A673 (cell line): Measurements from ENCODE around the gene RAB36. TPM values are rescaled to one million over a fixed set of nuclear protein-coding genes. Genes with fewer than 3 reads are reported as not detected.

Experiments
- BruUV-seq: library from RNA; stranded (reverse); fragments of 400-500 nt; replicated peaks from 2 replicates; lab custom pipeline; 2021; lab: Mats Ljungman, UMichigan
- CTCF ChIA-PET: fragments of 300-600 bp; sonication (Branson Sonifier 250); formaldehyde crosslinking; loops from one replicate; lab custom pipeline; 2022; ENCODE audit warnings: antibody characterized with exemption; lab: Charles Lee
- POLR2A ChIA-PET: fragments of 300-600 bp; sonication (Branson Sonifier 250); formaldehyde crosslinking; loops from one replicate; lab custom pipeline; 2022; ENCODE audit warnings: antibody characterized with exemption; ENCODE audit not compliant: low non-redundant PET; lab: Charles Lee
- DNase-seq: peaks from one replicate; pipeline ENCODE4 v3.0.0-alpha.2; 2015; ENCODE audit warnings: low spot score
- H3K27ac ChIP-seq: fragments of 200-600 bp; sonication (generic); 2 replicates; pipeline ENCODE4 v1.5.1; 2016; ENCODE audit warnings: mixed run types, low read depth, mild to moderate bottlenecking, mixed read lengths, antibody characterized with exemption, low read length; ENCODE audit not compliant: poor library complexity, severe bottlenecking
- H3K27me3 ChIP-seq: fragments of 200-600 bp; sonication (generic); replicated peaks from 2 replicates; pipeline ENCODE4 v1.6.1; 2017; ENCODE audit warnings: mixed run types, low read depth, mild to moderate bottlenecking, mixed read lengths, antibody characterized with exemption, low read length; ENCODE audit not compliant: insufficient read depth, poor library complexity
- H3K36me3 ChIP-seq: fragments of 200-600 bp; sonication (generic); 2 replicates; pipeline ENCODE4 v1.6.1; 2016; ENCODE audit warnings: mixed run types, mild to moderate bottlenecking, mixed read lengths, antibody characterized with exemption, low read length; ENCODE audit not compliant: insufficient read depth, poor library complexity, severe bottlenecking
- H3K4me1 ChIP-seq: fragments of 200-600 bp; sonication (generic); 2 replicates; pipeline ENCODE4 v1.6.1; 2017; ENCODE audit warnings: mixed run types, mild to moderate bottlenecking, mixed read lengths, antibody characterized with exemption, low read length; ENCODE audit not compliant: insufficient read depth, poor library complexity, severe bottlenecking
- H3K4me3 ChIP-seq: fragments of 200-600 bp; sonication (generic); 2 replicates; pipeline ENCODE4 v1.5.1; 2016; ENCODE audit warnings: low read depth, mixed run types, mild to moderate bottlenecking, mixed read lengths, low read length; ENCODE audit not compliant: poor library complexity, severe bottlenecking
- H3K9me3 ChIP-seq: fragments of 200-600 bp; sonication (generic); 2 replicates; pipeline ENCODE4 v1.6.1; 2016; ENCODE audit warnings: mixed run types, low read depth, mild to moderate bottlenecking, mixed read lengths, antibody characterized with exemption, low read length; ENCODE audit not compliant: poor library complexity, severe bottlenecking
- CTCF ChIP-seq: fragments of 300-800, 200-600 bp; sonication (generic); conservative IDR thresholded peaks from 2 replicates; pipeline ENCODE4 v1.5.1; 2017; ENCODE audit warnings: low read depth, mild to moderate bottlenecking, antibody characterized with exemption, low read length, moderate library complexity, mixed read lengths
- EZH2 ChIP-seq: fragments of 200-600 bp; sonication (generic); IDR thresholded peaks from 2 replicates; pipeline ENCODE4 v1.6.1; 2017; ENCODE audit warnings: borderline replicate concordance, low read depth, mild to moderate bottlenecking, mixed read lengths, antibody characterized with exemption, low read length; ENCODE audit not compliant: poor library complexity, severe bottlenecking
- intact Hi-C: fragments of 100-400 bp; cut with micrococcal nuclease; formaldehyde crosslinking; loops from one replicate; pipeline ENCODE4 v1.10.0; 2022; ENCODE audit not compliant: unreplicated experiment
- total RNA-seq: library from RNA; stranded (reverse); gene quantifications from 2 replicates; pipeline ENCODE4 v1.2.3, GENCODE V29; 2021

Gene RAB36
- total RNA-seq, 1 experiment from 2014 or later: 4.1 TPM

GRCh38 chr22:23109079-23109347 lies 36.3 kb upstream of the RAB36 start:
- BruUV-seq: no TSS peak
- Histone ChIP-seq H3K4me3 (no peak overlapping the region), H3K4me1 (peaks cover 6% of the 10 kb centered on the region), H3K36me3 (no peaks in the 10 kb centered on the region), H3K27ac (no peak overlapping the region), H3K9me3 (no peaks in the 10 kb centered on the region), H3K27me3 (no peaks in the 10 kb centered on the region)
- POLR2A ChIA-PET: no interaction called here
- CTCF ChIA-PET: no interaction called here
- no peak for DNase-seq
- intact Hi-C loops: no loop called here
- TF ChIP-seq EZH2: no peak
- no peak for TF ChIP-seq CTCF

- TF ChIP-seq EZH2 (no peak), CTCF (no peak)
- intact Hi-C loops: no loop called here
- ChIA-PET POLR2A (interaction anchor here (0.5 kb wide), 1 partner anchor 646 kb away, joined by 3 read pairs; no protein-coding TSS in a partner anchor), CTCF (no interaction called here)
- Histone ChIP-seq H3K27me3 (no peaks in the 10 kb centered on the region), H3K4me3 (no peak overlapping the region), H3K9me3 (no peaks in the 10 kb centered on the region), H3K27ac (no peak overlapping the region), H3K4me1 (peaks cover 6% of the 10 kb centered on the region), H3K36me3 (no peaks in the 10 kb centered on the region)
- no TSS peak for BruUV-seq
- no peak for DNase-seq
Observed at GRCh38 chr22:23109441-23109978, 35.8 kb upstream of the RAB36 start.

GRCh38 chr22:23110190-23110921 lies 34.9 kb upstream of the RAB36 start:
- no peak for DNase-seq
- Histone ChIP-seq H3K4me3 (no peak overlapping the region), H3K4me1 (peaks cover 6% of the 10 kb centered on the region), H3K9me3 (no peaks in the 10 kb centered on the region), H3K27ac (no peak overlapping the region), H3K27me3 (no peaks in the 10 kb centered on the region), H3K36me3 (no peaks in the 10 kb centered on the region)
- ChIA-PET POLR2A (interaction anchor here (0.5 kb wide), 1 partner anchor 646 kb away, joined by 3 read pairs; no protein-coding TSS in a partner anchor), CTCF (no interaction called here)
- intact Hi-C loops: no loop called here
- TF ChIP-seq EZH2 (no peak), CTCF (no peak)
- no TSS peak for BruUV-seq
